Measurements from ENCODE around the gene SH3BP2. TPM values are rescaled to one million over a fixed set of nuclear protein-coding genes. Genes with fewer than 3 reads are reported as not detected.

The SH3BP2 gene
- total RNA-seq, 1 experiment from 2014 or later: 52.8 TPM

DNA sequence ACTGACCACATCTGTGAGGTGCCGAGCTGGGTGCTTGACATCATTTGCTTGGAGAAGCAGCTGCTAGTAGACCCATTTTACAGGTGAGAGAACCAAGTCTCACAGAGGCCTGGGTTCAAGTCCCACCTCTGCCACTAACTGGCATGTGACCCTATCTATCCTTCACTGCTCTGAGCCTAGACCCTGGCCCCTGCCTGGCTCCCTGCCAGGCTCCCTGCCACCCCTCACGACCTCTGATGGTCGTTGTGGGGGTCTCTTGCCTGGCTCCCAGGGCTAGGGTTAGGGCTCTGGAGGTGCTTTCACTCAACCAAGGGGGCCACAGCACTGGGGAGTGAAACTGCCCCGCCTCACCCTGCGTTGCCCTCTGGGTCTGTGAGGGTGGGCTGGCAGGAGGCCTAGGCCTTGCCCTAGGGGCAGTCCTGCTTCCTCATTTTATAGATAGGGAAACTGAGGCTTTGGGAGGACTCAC is 43.5 kb downstream of the SH3BP2 start:
- Histone ChIP-seq H3K9ac (ENCODE audit: low read length) (no peak overlapping the region), H3K9me2 (ENCODE audit: insufficient read depth) (peaks cover 4% of the 10 kb centered on the region; the same call in 1 of the 2 replicates), H3K36me3 (ENCODE audit: control insufficient read depth in 1 of 2, insufficient read depth in 2 of 2, low read length in 2 of 2) (peaks cover 0 to 8% of the 10 kb centered on the region in 2 experiments; a peak in 2 of 4 replicates), H3K4me3 (replicated peaks in 1 of 2; ENCODE audit: low read depth in 1 of 2, low read length in 2 of 2) (no peak overlapping the region), H2AFZ (ENCODE audit: low read depth, low read length, poor library complexity, severe bottlenecking) (no peak overlapping the region), H4K20me1 (ENCODE audit: insufficient read depth) (no peaks in the 10 kb centered on the region; the same call in 1 of the 2 replicates), H3K4me1 (ENCODE audit: control insufficient read depth in 1 of 2, insufficient read depth in 2 of 2, low read length in 2 of 2) (no peaks in the 10 kb centered on the region), H3K79me2 (ENCODE audit: insufficient read depth, low read length) (no peaks in the 10 kb centered on the region), H3K27ac (ENCODE audit: low read depth, low read length) (no peak overlapping the region), H3K9me3 (ENCODE audit: control insufficient read depth in 1 of 2, insufficient read depth in 1 of 2, low read depth in 1 of 2, low read length in 2 of 2) (no peaks in the 10 kb centered on the region), H3K27me3 (ENCODE audit: insufficient read depth, low read length) (no peaks in the 10 kb centered on the region), H3K4me2 (ENCODE audit: low read length) (no peak overlapping the region)
- intact Hi-C loops (cut with micrococcal nuclease): no loop called here
- TF ChIP-seq, protein P1, sequence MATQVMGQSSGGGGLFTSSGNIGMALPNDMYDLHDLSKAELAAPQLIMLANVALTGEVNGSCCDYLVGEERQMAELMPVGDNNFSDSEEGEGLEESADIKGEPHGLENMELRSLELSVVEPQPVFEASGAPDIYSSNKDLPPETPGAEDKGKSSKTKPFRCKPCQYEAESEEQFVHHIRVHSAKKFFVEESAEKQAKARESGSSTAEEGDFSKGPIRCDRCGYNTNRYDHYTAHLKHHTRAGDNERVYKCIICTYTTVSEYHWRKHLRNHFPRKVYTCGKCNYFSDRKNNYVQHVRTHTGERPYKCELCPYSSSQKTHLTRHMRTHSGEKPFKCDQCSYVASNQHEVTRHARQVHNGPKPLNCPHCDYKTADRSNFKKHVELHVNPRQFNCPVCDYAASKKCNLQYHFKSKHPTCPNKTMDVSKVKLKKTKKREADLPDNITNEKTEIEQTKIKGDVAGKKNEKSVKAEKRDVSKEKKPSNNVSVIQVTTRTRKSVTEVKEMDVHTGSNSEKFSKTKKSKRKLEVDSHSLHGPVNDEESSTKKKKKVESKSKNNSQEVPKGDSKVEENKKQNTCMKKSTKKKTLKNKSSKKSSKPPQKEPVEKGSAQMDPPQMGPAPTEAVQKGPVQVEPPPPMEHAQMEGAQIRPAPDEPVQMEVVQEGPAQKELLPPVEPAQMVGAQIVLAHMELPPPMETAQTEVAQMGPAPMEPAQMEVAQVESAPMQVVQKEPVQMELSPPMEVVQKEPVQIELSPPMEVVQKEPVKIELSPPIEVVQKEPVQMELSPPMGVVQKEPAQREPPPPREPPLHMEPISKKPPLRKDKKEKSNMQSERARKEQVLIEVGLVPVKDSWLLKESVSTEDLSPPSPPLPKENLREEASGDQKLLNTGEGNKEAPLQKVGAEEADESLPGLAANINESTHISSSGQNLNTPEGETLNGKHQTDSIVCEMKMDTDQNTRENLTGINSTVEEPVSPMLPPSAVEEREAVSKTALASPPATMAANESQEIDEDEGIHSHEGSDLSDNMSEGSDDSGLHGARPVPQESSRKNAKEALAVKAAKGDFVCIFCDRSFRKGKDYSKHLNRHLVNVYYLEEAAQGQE (IDR thresholded peaks at IDR 0.05; ENCODE audit: low read depth): no peak
- TF ChIP-seq POLR2A (IDR thresholded peaks at IDR 0.05; ENCODE audit: borderline replicate concordance, extremely low read depth, insufficient read depth, insufficient read length) (no peak), CBX3 (IDR thresholded peaks at IDR 0.05; ENCODE audit: low read depth) (no peak), EZH2phosphoT487 (IDR thresholded peaks at IDR 0.05; ENCODE audit: borderline replicate concordance) (no peak), SIN3A (IDR thresholded peaks at IDR 0.05; ENCODE audit: low read depth) (no peak), SRF (IDR thresholded peaks at IDR 0.05; ENCODE audit: low read depth) (no peak), JUND (IDR thresholded peaks at IDR 0.05) (no peak), RAD21 (IDR thresholded peaks at IDR 0.05; ENCODE audit: low read depth) (no peak), ZNF274 (IDR thresholded peaks at IDR 0.05; ENCODE audit: low read depth, low read length) (no peak), FOSL1 (IDR thresholded peaks at IDR 0.05; ENCODE audit: low read depth) (no peak), EZH2 (IDR thresholded peaks at IDR 0.05) (no peak), TCF7L2 (IDR thresholded peaks at IDR 0.05; ENCODE audit: borderline replicate concordance, extremely low read depth, insufficient read depth, insufficient read length) (no peak), EGR1 (IDR thresholded peaks at IDR 0.05; ENCODE audit: low read depth) (no peak), CEBPB (IDR thresholded peaks at IDR 0.05; ENCODE audit: low read depth) (no peak)
- TF ChIP-seq, protein P2, sequence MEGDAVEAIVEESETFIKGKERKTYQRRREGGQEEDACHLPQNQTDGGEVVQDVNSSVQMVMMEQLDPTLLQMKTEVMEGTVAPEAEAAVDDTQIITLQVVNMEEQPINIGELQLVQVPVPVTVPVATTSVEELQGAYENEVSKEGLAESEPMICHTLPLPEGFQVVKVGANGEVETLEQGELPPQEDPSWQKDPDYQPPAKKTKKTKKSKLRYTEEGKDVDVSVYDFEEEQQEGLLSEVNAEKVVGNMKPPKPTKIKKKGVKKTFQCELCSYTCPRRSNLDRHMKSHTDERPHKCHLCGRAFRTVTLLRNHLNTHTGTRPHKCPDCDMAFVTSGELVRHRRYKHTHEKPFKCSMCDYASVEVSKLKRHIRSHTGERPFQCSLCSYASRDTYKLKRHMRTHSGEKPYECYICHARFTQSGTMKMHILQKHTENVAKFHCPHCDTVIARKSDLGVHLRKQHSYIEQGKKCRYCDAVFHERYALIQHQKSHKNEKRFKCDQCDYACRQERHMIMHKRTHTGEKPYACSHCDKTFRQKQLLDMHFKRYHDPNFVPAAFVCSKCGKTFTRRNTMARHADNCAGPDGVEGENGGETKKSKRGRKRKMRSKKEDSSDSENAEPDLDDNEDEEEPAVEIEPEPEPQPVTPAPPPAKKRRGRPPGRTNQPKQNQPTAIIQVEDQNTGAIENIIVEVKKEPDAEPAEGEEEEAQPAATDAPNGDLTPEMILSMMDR (IDR thresholded peaks at IDR 0.05 in 2 of 3, conservative IDR thresholded peaks at IDR 0.05 in 1 of 3; ENCODE audit: borderline replicate concordance in 1 of 3, insufficient read depth in 1 of 3, low read depth in 2 of 3, low read length in 2 of 3): no peak
- TF ChIP-seq, protein P3, sequence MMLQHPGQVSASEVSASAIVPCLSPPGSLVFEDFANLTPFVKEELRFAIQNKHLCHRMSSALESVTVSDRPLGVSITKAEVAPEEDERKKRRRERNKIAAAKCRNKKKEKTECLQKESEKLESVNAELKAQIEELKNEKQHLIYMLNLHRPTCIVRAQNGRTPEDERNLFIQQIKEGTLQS (IDR thresholded peaks at IDR 0.05): no peak
- TF ChIP-seq, protein P4, sequence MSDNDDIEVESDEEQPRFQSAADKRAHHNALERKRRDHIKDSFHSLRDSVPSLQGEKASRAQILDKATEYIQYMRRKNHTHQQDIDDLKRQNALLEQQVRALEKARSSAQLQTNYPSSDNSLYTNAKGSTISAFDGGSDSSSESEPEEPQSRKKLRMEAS (IDR thresholded peaks at IDR 0.05): no peak
- TF ChIP-seq, protein P5, sequence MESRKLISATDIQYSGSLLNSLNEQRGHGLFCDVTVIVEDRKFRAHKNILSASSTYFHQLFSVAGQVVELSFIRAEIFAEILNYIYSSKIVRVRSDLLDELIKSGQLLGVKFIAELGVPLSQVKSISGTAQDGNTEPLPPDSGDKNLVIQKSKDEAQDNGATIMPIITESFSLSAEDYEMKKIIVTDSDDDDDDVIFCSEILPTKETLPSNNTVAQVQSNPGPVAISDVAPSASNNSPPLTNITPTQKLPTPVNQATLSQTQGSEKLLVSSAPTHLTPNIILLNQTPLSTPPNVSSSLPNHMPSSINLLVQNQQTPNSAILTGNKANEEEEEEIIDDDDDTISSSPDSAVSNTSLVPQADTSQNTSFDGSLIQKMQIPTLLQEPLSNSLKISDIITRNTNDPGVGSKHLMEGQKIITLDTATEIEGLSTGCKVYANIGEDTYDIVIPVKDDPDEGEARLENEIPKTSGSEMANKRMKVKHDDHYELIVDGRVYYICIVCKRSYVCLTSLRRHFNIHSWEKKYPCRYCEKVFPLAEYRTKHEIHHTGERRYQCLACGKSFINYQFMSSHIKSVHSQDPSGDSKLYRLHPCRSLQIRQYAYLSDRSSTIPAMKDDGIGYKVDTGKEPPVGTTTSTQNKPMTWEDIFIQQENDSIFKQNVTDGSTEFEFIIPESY (IDR thresholded peaks at IDR 0.05; ENCODE audit: extremely low read depth, insufficient replicate concordance, low read length): no peak
- ChIA-PET POLR2A (no interaction called here), RAD21 (ENCODE audit: low non-redundant PET in 1 of 2, low total read pairs in 2 of 2, uncharacterized antibody in 2 of 2, unreplicated experiment in 2 of 2) (no interaction called here), CTCF (no interaction called here)
- no TSS peak for BruUV-seq (replicated peaks)
- DNase-seq (ENCODE audit: low read depth, low spot score) (no peak), ATAC-seq (no peak)
